ENCODE measurements around the gene SHH.

SHH gene

DNA sequence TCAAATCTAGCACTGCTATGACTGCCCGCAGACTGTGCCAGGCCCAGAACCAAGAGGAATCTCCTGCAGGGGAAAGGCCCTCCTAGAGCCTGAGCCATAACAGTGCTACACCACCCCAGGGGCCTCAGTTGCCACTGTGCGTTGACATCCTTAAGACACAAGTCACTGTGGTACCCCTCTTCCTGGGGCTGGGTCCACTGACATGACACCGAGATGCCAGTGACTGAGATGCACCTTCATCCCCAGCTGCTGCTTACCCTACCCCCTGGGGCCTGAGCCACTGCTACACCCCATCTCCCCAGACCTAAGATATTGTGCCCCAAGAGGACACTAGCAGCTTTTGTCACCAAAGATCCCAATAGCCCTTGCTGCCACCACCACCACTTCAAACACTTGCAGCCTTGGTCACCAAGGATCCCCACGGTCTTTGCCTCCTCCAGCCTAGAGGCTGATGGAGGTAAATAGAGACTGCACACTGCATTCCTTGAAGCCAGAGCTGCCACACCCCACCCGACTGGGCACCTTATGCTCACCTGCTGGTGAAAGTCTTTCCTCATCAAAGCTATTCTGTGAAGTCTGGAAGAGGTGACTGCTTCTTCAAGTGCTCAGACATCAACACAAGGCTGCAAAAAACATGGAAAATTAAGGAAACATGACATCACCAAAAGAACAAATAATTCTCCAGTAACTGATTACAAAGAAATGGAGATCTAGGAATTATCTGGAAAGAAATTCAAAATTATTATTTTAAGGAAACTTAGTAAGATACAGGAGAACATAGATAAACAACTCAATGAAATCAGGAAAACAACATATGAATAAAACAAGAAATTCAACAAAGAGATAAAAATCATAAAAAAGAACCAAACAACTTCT, 40.4 kb upstream of the SHH start:
- no peak for DNase-seq (ENCODE audit: extremely low read depth, low read depth)
- TF ChIP-seq, protein P1, sequence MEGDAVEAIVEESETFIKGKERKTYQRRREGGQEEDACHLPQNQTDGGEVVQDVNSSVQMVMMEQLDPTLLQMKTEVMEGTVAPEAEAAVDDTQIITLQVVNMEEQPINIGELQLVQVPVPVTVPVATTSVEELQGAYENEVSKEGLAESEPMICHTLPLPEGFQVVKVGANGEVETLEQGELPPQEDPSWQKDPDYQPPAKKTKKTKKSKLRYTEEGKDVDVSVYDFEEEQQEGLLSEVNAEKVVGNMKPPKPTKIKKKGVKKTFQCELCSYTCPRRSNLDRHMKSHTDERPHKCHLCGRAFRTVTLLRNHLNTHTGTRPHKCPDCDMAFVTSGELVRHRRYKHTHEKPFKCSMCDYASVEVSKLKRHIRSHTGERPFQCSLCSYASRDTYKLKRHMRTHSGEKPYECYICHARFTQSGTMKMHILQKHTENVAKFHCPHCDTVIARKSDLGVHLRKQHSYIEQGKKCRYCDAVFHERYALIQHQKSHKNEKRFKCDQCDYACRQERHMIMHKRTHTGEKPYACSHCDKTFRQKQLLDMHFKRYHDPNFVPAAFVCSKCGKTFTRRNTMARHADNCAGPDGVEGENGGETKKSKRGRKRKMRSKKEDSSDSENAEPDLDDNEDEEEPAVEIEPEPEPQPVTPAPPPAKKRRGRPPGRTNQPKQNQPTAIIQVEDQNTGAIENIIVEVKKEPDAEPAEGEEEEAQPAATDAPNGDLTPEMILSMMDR (IDR thresholded peaks at IDR 0.05; ENCODE audit: low read depth, low read length) = no peak

DNA sequence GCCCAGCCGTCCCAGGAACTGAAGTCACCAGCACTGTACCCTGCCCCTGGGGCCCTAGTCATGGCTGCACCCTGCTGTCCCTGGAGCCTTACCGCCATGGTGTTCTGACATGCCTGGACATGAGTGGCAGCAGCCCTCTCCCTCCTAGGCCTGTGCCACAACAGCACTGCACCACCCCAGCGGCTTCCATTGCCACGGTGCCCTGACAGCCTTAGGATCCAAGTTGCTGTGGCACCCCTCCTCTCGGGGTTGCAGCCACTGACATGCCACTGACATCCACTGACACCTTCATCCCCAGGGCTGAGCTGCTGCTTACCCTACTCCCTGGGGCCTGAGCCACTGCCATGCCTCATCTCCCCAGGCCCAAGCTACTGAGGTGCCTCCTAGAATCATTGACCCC, 39.6 kb upstream of the SHH start:
- no peak for DNase-seq (ENCODE audit: extremely low read depth, low read depth)
- TF ChIP-seq, protein P1 (IDR thresholded peaks at IDR 0.05; ENCODE audit: low read depth, low read length) = no peak

DNA sequence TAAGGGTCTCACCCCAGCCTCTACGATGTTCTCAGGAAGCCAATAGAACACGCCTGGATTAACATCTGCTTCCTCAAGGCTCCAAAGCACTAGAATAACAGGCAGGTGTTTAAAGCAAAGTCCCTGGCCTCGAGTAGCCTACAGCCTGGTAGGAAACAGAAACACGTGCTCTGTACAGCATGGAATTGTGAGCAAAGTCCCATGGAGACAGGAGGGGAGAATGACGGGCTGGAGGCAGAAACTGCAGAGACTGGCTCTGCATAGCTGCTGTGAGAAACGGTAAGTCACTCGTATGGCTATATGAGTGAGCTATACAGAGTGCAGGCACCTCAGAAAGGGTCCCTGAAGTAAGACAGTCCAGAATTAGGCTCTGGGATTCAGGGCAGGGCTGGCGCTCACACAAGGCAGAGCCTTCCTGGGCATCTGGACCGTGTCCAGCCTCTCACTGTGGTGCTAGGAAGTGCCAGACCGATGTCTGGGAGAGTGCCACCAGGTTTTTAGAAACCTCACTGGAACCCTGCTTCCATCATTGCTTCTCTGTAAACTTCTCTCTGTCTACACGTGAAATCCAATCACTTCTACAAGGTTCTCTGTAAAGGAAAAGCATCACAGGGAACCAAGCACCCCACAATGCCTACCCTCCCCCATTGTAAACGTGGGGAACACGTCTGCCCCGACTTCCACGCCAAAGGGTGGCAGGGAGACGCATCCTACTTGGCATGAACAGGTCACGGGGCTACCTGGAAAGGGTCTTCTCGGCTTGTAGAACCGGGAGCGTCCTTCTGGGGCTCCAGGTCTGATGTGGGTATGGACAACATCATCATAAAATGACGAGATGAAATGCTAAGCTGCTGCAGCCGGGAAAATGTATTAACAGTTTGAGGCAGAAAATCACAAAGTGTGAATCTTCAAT, 38.8 kb upstream of the SHH start:
- TF ChIP-seq, protein P1 (IDR thresholded peaks at IDR 0.05; ENCODE audit: low read depth, low read length) = no peak
- no peak for DNase-seq (ENCODE audit: extremely low read depth, low read depth)

DNA sequence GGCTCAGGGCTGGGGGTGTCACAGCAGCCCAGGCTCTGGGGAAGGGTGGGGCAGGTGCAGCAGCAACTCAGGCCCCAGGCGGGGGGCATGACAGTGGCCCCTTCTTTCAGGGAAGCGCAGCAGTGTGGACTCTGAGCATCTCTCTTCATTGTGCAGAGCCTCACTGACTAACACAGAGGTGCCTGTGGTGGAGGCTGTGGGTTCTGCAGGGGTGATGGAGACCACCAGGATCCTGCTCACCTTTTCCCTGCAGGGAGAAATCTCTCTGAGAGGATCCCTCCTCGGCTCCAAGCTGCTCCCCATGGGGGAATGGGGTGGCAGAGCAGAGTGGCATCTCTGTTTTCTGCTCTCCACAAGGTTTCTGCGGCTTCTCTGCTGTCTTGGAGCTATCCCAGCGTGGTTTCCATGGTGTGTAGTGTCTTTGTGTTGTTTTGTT, 37.8 kb upstream of the SHH start:
- no peak for DNase-seq (ENCODE audit: extremely low read depth, low read depth)
- TF ChIP-seq, protein P1 (IDR thresholded peaks at IDR 0.05; ENCODE audit: low read depth, low read length) = no peak

DNA sequence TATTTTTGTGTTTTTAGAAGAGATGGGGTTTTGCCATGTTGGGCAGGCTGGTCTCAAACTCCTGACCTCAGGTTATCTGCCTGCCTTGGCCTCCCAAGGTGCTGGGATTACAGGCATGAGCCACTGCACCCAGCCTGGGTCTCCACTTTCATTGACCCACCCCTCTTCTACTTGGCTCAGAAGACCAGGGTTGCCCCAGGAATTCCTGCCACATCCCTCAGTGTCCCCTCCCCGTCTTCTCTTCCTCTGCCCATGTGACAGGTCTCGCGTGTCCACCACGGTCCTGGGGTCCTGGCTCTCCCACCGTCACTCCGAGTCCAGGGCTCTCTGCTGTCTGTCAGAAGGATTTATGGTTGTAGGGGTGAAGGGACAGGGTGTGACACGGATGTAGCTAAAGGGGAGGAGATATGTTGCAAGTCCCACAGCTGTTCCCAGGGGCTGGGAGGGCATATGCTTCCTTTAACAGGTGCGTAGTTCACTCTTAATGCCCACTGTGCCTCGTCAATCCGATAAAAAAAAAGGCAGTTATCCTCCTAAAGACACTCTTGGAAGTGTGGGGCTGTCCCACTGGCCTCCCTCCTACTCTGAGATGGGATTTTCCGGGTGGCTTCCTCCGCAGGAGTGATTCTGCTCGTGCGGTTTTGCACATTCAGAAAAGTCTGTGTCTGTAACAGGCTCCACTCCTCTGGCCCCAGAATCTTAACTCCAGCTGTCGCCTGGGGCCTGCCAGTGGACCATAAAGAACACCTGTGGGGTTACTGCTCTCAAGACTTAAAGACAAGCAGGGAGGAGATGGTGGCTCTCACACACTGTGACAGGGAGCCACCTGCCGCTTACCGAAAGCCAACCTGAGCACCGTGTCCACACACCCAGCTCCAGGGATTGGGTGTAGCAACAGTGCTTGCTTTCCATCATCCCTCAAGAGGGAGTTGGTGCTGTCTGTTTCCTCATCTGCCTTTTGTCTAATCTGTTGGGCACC, 36.7 kb upstream of the SHH start:
- TF ChIP-seq, protein P1 (IDR thresholded peaks at IDR 0.05; ENCODE audit: low read depth, low read length) = no peak
- DNase-seq (ENCODE audit: extremely low read depth, low read depth) = no peak

GRCh38 chr7:155847821-155848435, 35.7 kb upstream of the SHH start:
- no peak for DNase-seq (ENCODE audit: extremely low read depth, low read depth)
- TF ChIP-seq, protein P1 (IDR thresholded peaks at IDR 0.05; ENCODE audit: low read depth, low read length) = no peak
